Measurements from ENCODE around the gene YPEL1.
A peak's percentile ranks its signal among the peaks of the same experiment; 100 is the strongest.

The YPEL1 gene

GRCh38 chr22:21703684-21704316 lies 31.8 kb downstream of the YPEL1 start:
- Mint-ChIP-seq H3K36me3 (peaks cover 14% of the 10 kb centered on the region), H3K27me3 (no peaks in the 10 kb centered on the region), H3K9me3 (no peaks in the 10 kb centered on the region), H3K27ac (no peak overlapping the region), H3K4me1 (no peaks in the 10 kb centered on the region), H3K4me3 (no peak overlapping the region)
- DNase-seq: no peak
- CTCF ChIA-PET: no interaction called here

- H3K36me3 Mint-ChIP-seq: peaks cover 20% of the 10 kb centered on the region
- no peaks in the 10 kb centered on the region for H3K9me3 Mint-ChIP-seq
- H3K4me3 Mint-ChIP-seq: no peak overlapping the region
- no peaks in the 10 kb centered on the region for H3K27me3 Mint-ChIP-seq
- H3K4me1 Mint-ChIP-seq: no peaks in the 10 kb centered on the region
- CTCF ChIA-PET: no interaction called here
- H3K27ac Mint-ChIP-seq: peak overlapping the region; percentile 75
- DNase-seq: no peak
These were observed 32.6 kb downstream of the YPEL1 start for GRCh38 chr22:21702700-21703683.

GRCh38 chr22:21702094-21702493 lies 33.5 kb downstream of the YPEL1 start:
- no peaks in the 10 kb centered on the region for H3K27me3 Mint-ChIP-seq
- CTCF ChIA-PET: no interaction called here
- H3K9me3 Mint-ChIP-seq: no peaks in the 10 kb centered on the region
- H3K4me3 Mint-ChIP-seq: no peak overlapping the region
- no peaks in the 10 kb centered on the region for H3K4me1 Mint-ChIP-seq
- H3K27ac Mint-ChIP-seq: peak overlapping the region; percentile 75
- peaks cover 23% of the 10 kb centered on the region for H3K36me3 Mint-ChIP-seq
- no peak for DNase-seq

- no peaks in the 10 kb centered on the region for H3K27me3 Mint-ChIP-seq
- H3K36me3 Mint-ChIP-seq: peaks cover 27% of the 10 kb centered on the region
- H3K9me3 Mint-ChIP-seq: no peaks in the 10 kb centered on the region
- CTCF ChIA-PET: no interaction called here
- H3K4me1 Mint-ChIP-seq: no peaks in the 10 kb centered on the region
- no peak overlapping the region for H3K27ac Mint-ChIP-seq
- no peak overlapping the region for H3K4me3 Mint-ChIP-seq
- DNase-seq: no peak
These were observed 34.1 kb downstream of the YPEL1 start for GRCh38 chr22:21701384-21701971.

GRCh38 chr22:21700822-21701221 lies 34.8 kb downstream of the YPEL1 start:
- Mint-ChIP-seq H3K9me3 (no peaks in the 10 kb centered on the region), H3K27me3 (no peaks in the 10 kb centered on the region), H3K4me1 (no peaks in the 10 kb centered on the region), H3K4me3 (no peak overlapping the region), H3K36me3 (peaks cover 30% of the 10 kb centered on the region), H3K27ac (no peak overlapping the region)
- no peak for DNase-seq
- CTCF ChIA-PET: no interaction called here

- no peaks in the 10 kb centered on the region for H3K27me3 Mint-ChIP-seq
- H3K36me3 Mint-ChIP-seq: peaks cover 34% of the 10 kb centered on the region
- no peak overlapping the region for H3K4me3 Mint-ChIP-seq
- CTCF ChIA-PET: interaction anchor here (0.9 kb wide), 1 partner anchor 25 kb away, joined by 3 read pairs; no protein-coding TSS in a partner anchor
- H3K9me3 Mint-ChIP-seq: no peaks in the 10 kb centered on the region
- H3K4me1 Mint-ChIP-seq: no peaks in the 10 kb centered on the region
- H3K27ac Mint-ChIP-seq: peak overlapping the region; percentile 55
- DNase-seq: no peak
These were observed 36.0 kb downstream of the YPEL1 start for GRCh38 chr22:21699643-21700042.

GRCh38 chr22:21698430-21699329 lies 36.9 kb downstream of the YPEL1 start:
- no peak overlapping the region for H3K4me3 Mint-ChIP-seq
- CTCF ChIA-PET: interaction anchor here (1.3 kb wide), 1 partner anchor 239 kb away, joined by 3 read pairs; no protein-coding TSS in a partner anchor
- H3K27ac Mint-ChIP-seq: no peak overlapping the region
- no peaks in the 10 kb centered on the region for H3K27me3 Mint-ChIP-seq
- peaks cover 34% of the 10 kb centered on the region for H3K36me3 Mint-ChIP-seq
- no peaks in the 10 kb centered on the region for H3K9me3 Mint-ChIP-seq
- H3K4me1 Mint-ChIP-seq: no peaks in the 10 kb centered on the region
- DNase-seq: no peak

GRCh38 chr22:21697880-21698279 lies 37.7 kb downstream of the YPEL1 start:
- Mint-ChIP-seq H3K27ac (no peak overlapping the region), H3K27me3 (no peaks in the 10 kb centered on the region), H3K4me3 (no peak overlapping the region), H3K36me3 (peaks cover 35% of the 10 kb centered on the region), H3K9me3 (no peaks in the 10 kb centered on the region), H3K4me1 (no peaks in the 10 kb centered on the region)
- CTCF ChIA-PET: interaction anchor here (1.3 kb wide), 1 partner anchor 240 kb away, joined by 3 read pairs; no protein-coding TSS in a partner anchor
- DNase-seq: no peak

- H3K9me3 Mint-ChIP-seq: no peaks in the 10 kb centered on the region
- H3K4me3 Mint-ChIP-seq: no peak overlapping the region
- H3K4me1 Mint-ChIP-seq: no peaks in the 10 kb centered on the region
- H3K27ac Mint-ChIP-seq: peak overlapping the region; percentile 73
- peaks cover 34% of the 10 kb centered on the region for H3K36me3 Mint-ChIP-seq
- CTCF ChIA-PET: interaction anchor here (0.5 kb wide), 1 partner anchor 175 kb away, joined by 3 read pairs; no protein-coding TSS in a partner anchor
- DNase-seq: no peak
- no peaks in the 10 kb centered on the region for H3K27me3 Mint-ChIP-seq
These were observed 38.4 kb downstream of the YPEL1 start for GRCh38 chr22:21697021-21697771.

GRCh38 chr22:21696115-21696514 lies 39.5 kb downstream of the YPEL1 start:
- Mint-ChIP-seq H3K9me3 (no peaks in the 10 kb centered on the region), H3K36me3 (peaks cover 38% of the 10 kb centered on the region), H3K4me1 (no peaks in the 10 kb centered on the region), H3K27me3 (no peaks in the 10 kb centered on the region), H3K27ac (no peak overlapping the region), H3K4me3 (no peak overlapping the region)
- CTCF ChIA-PET: no interaction called here
- no peak for DNase-seq

- Mint-ChIP-seq H3K36me3 (peaks cover 36% of the 10 kb centered on the region), H3K27me3 (no peaks in the 10 kb centered on the region), H3K9me3 (no peaks in the 10 kb centered on the region), H3K4me3 (no peak overlapping the region), H3K4me1 (peaks cover 1% of the 10 kb centered on the region), H3K27ac (peak overlapping the region; percentile 52)
- peak; percentile 17 for DNase-seq
- CTCF ChIA-PET: no interaction called here
These were observed 40.0 kb downstream of the YPEL1 start for GRCh38 chr22:21695430-21696085.

- H3K9me3 Mint-ChIP-seq: no peaks in the 10 kb centered on the region
- H3K27ac Mint-ChIP-seq: peak overlapping the region; percentile 33
These were observed 40.7 kb downstream of the YPEL1 start for GRCh38 chr22:21694795-21695429.

More at GRCh38 chr22:21694795-21695429, 40.7 kb downstream of the YPEL1 start:
- Mint-ChIP-seq H3K27me3 (no peaks in the 10 kb centered on the region), H3K4me3 (no peak overlapping the region), H3K4me1 (peaks cover 6% of the 10 kb centered on the region), H3K36me3 (peaks cover 36% of the 10 kb centered on the region)
- DNase-seq: no peak
- CTCF ChIA-PET: no interaction called here

Data from activated naive CD4-positive, alpha-beta T cell treated with anti-CD3 and anti-CD28 coated beads, Interleukin-2, amount 10 ng/mL, durations not matched to agents 7 days and 5 days (primary cell).